HepG2 (cell line): ENCODE results near the gene TPSB2. TPM values are rescaled to one million over a fixed set of nuclear protein-coding genes. Genes with fewer than 3 reads are reported as not detected.

Experiments used
- ATAC-seq: fragments of 200-7000 bp; cut with Tn5 transposase; 3 replicates; pipeline ENCODE4 v1.9.1; 2020; ENCODE audit warnings: mild to moderate bottlenecking, moderate library complexity
- BruUV-seq: library from RNA; stranded (reverse); fragments of 400-500 nt; replicated peaks from 2 replicates; lab custom pipeline; 2021; lab: Mats Ljungman, UMichigan
- CTCF ChIA-PET: fragments of 300-600 bp; formaldehyde crosslinking; extraction: SDS; loops from one replicate; lab custom pipeline; 2021; ENCODE audit warnings: low total read pairs, inconsistent platforms, low intra/inter-chr PET ratio; lab: Yijun Ruan, JAX
- POLR2A ChIA-PET: fragments of 350-600 bp; sonication (Branson Sonifier 250); formaldehyde crosslinking; loops from one replicate; lab custom pipeline; 2020; ENCODE audit warnings: antibody characterized with exemption, inconsistent platforms; lab: Yijun Ruan, JAX
- DNase-seq: peaks from one replicate; pipeline ENCODE4 v3.0.0-alpha.2; 2015; ENCODE audit warnings: low spot score
- FAIRE-seq: peaks from 3 replicates; lab custom pipeline; 2011; peaks lifted over from hg19 to GRCh38; lab: Jason Lieb, UNC
- H2AFZ ChIP-seq: one replicate; pipeline ENCODE4 v1.6.1; 2011; ENCODE audit warnings: low read length, inconsistent platforms
- H3K27ac ChIP-seq: fragments of 300-600 bp; 3 replicates; pipeline ENCODE4 v1.8.0; 2011; ENCODE audit warnings: mixed run types, mild to moderate bottlenecking, mixed read lengths, low read length, inconsistent platforms; ENCODE audit not compliant: insufficient read depth; ENCODE audit errors: extremely low read length
- H3K27me3 ChIP-seq, 2 experiments: fragments of 200-600 bp in 1 of 2; 2 replicates in 1 of 2; 3 replicates in 1 of 2; pipeline versions ENCODE4 v1.6.0 to v1.8.0; 2011; ENCODE audit warnings: low read length in 2 of 2, mild to moderate bottlenecking in 2 of 2, moderate library complexity in 2 of 2, inconsistent platforms in 1 of 2; ENCODE audit not compliant: insufficient read depth in 2 of 2, control insufficient read depth in 1 of 2
- H3K36me3 ChIP-seq, 2 experiments: fragments of 200-600 bp in 1 of 2; replicated peaks in 1 of 2; 2 replicates in 1 of 2; 3 replicates in 1 of 2; pipeline versions ENCODE4 v1.5.1 to v1.8.0; 2011; ENCODE audit warnings: low read length in 2 of 2, inconsistent platforms in 1 of 2; ENCODE audit not compliant: insufficient read depth in 2 of 2, control insufficient read depth in 1 of 2
- H3K4me1 ChIP-seq: 2 replicates; pipeline ENCODE4 v1.5.1; 2012; ENCODE audit warnings: low read length, inconsistent platforms; ENCODE audit not compliant: insufficient read depth
- H3K4me2 ChIP-seq: 2 replicates; pipeline ENCODE4 v1.6.0; 2011; ENCODE audit warnings: low read depth, low read length, inconsistent platforms
- H3K4me3 ChIP-seq, 3 experiments: fragments of 200-600 bp in 1 of 3; sonication (generic), shearing (Covaris generic) in 1 of 3; replicated peaks in 1 of 3; 2 replicates each; pipeline ENCODE4 v1.5.1; 2011 to 2016; ENCODE audit warnings: low read length in 3 of 3, inconsistent platforms in 2 of 3, low read depth in 2 of 3, mild to moderate bottlenecking in 2 of 3, control low read depth in 1 of 3, mixed read lengths in 1 of 3; ENCODE audit not compliant: insufficient read depth in 1 of 3
- H3K79me2 ChIP-seq: one replicate; pipeline ENCODE4 v1.6.1; 2011; ENCODE audit warnings: low read length, inconsistent platforms; ENCODE audit not compliant: insufficient read depth
- H3K9ac ChIP-seq: 2 replicates; pipeline ENCODE4 v1.6.0; 2011; ENCODE audit warnings: mild to moderate bottlenecking, low read depth, low read length, inconsistent platforms; ENCODE audit not compliant: insufficient read depth
- H3K9me3 ChIP-seq: 2 replicates; pipeline ENCODE4 v1.5.1; 2012; ENCODE audit warnings: mild to moderate bottlenecking, low read length
- H4K20me1 ChIP-seq: 2 replicates; pipeline ENCODE4 v1.6.0; 2011; ENCODE audit warnings: inconsistent platforms, mild to moderate bottlenecking, low read length, moderate library complexity; ENCODE audit not compliant: insufficient read depth
- ATAD3A ChIP-seq: sonication (generic); formaldehyde crosslinking; IDR thresholded peaks from 2 replicates; pipeline ENCODE4 v1.4.0; 2020; ENCODE audit warnings: missing genetic modification reagents
- CAMTA2 ChIP-seq: sonication (generic); formaldehyde crosslinking; IDR thresholded peaks from 2 replicates; pipeline ENCODE4 v1.4.0; 2020; ENCODE audit warnings: mild to moderate bottlenecking, missing genetic modification reagents, borderline replicate concordance
- CEBPG ChIP-seq: IDR thresholded peaks from 2 replicates; pipeline ENCODE4 v1.6.1; 2016
- NR1H2 ChIP-seq: sonication (generic); formaldehyde crosslinking; IDR thresholded peaks from 2 replicates; pipeline ENCODE4 v1.8.1; 2022; ENCODE audit warnings: low read depth, missing genetic modification reagents, borderline replicate concordance
- NR2F6 ChIP-seq, 2 experiments: IDR thresholded peaks; 2 replicates each; pipeline ENCODE4 v1.6.1; 2016; ENCODE audit warnings: antibody characterized with exemption in 1 of 2, mild to moderate bottlenecking in 1 of 2
- POLR2A ChIP-seq, 2 experiments: IDR thresholded peaks; 2 replicates each; pipeline ENCODE4 v1.6.1; 2011; ENCODE audit warnings: low read depth in 2 of 2, low read length in 2 of 2, mild to moderate bottlenecking in 1 of 2, moderate library complexity in 1 of 2; ENCODE audit not compliant: insufficient read depth in 1 of 2
- STAG1 ChIP-seq: sonication (generic); formaldehyde crosslinking; IDR thresholded peaks from 2 replicates; pipeline ENCODE4 v1.4.0; 2020; ENCODE audit warnings: missing genetic modification reagents
- ZNF552 ChIP-seq: sonication (generic); formaldehyde crosslinking; IDR thresholded peaks from 2 replicates; pipeline ENCODE4 v1.9.0; 2022; ENCODE audit warnings: missing genetic modification reagents, mild to moderate bottlenecking, borderline replicate concordance
- ZSCAN21 ChIP-seq: sonication (generic); formaldehyde crosslinking; IDR thresholded peaks from 2 replicates; pipeline ENCODE4 v1.8.0; 2022; ENCODE audit warnings: mild to moderate bottlenecking, missing genetic modification reagents, moderate library complexity, borderline replicate concordance
- WGBS: methylation state at CpG from one replicate; pipeline ENCODE4 v1.1.6; 2017; ENCODE audit warnings: low lambda C conversion rate; 5-methylcytosine and 5-hydroxymethylcytosine counted together
- in situ Hi-C: cut with HindIII; loops from 2 replicates; pipeline ENCODE4 v1.10.0; 2017; ENCODE audit warnings: low pct_unique_long_range_greater_than_20kb; ENCODE audit not compliant: extremely low pct_ligation_motif_present
- intact Hi-C: fragments of 100-400 bp; cut with micrococcal nuclease; formaldehyde crosslinking; loops from one replicate; pipeline ENCODE4 v1.10.0; 2022; ENCODE audit not compliant: unreplicated experiment
- polyA plus RNA-seq, 8 experiments: library from polyadenylated mRNA; depleted of rRNA in 3 of 8; stranded (reverse) in 7 of 8; unstranded in 1 of 8; fragments of >200 nt; fragmentation: Illumina TruSeq in 4 of 8; extraction: Trizol in 4 of 8; gene quantifications; 2 replicates each; pipeline versions ENCODE4 v1.2.1 to v1.2.3, GENCODE V29; 2011 to 2016; ENCODE audit warnings: low read depth in 4 of 8, missing spikeins in 1 of 8, mixed read lengths in 1 of 8; ENCODE audit not compliant: insufficient read depth in 1 of 8
- total RNA-seq, 5 experiments: library from RNA; depleted of rRNA; stranded (reverse); fragments of >200 nt; fragmentation: Illumina TruSeq; extraction: Trizol; gene quantifications; 2 replicates each; pipeline ENCODE4 v1.2.3, GENCODE V29; 2016; ENCODE audit warnings: low read depth in 1 of 5
- TF ChIP-seq, protein P1 (sequence below): sonication (generic); formaldehyde crosslinking; IDR thresholded peaks from 2 replicates; pipeline ENCODE4 v1.4.0; 2020; ENCODE audit warnings: missing genetic modification reagents, borderline replicate concordance
- TF ChIP-seq, protein P2 (sequence below): sonication (generic); formaldehyde crosslinking; IDR thresholded peaks from 2 replicates; pipeline ENCODE4 v1.4.0; 2020; ENCODE audit warnings: missing genetic modification reagents

The TPSB2 gene
- total and polyA plus RNA-seq, 2 of the 13 experiments (the other 11 are each of a cell fraction or from before 2014, with no cell fraction given) = not detected

DNA sequence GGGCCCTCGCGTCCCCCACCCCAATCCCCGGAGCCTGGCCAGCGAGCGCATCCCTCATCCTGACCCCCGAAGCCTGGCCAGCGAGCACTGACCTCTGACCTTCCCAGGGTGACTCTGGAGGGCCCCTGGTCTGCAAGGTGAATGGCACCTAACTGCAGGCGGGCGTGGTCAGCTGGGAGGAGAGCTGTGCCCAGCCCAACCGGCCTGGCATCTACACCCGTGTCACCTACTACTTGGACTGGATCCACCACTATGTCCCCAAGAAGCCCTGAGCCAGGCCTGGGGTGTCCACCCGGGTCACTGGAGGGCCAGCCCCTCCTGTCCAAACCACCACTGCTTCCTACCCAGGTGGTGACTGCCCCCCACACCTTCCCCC lies 28.2 kb upstream of the TPSB2 start:
- intact Hi-C loops (no loop called here), in situ Hi-C loops (no loop called here)
- no peak for TF ChIP-seq NR2F6 (IDR thresholded peaks at IDR 0.05)
- no peak for TF ChIP-seq NR2F6 (CRISPR knock-in tag; IDR thresholded peaks at IDR 0.05)
- no peak for TF ChIP-seq ZSCAN21 (CRISPR knock-in tag)
- TF ChIP-seq NR1H2 (CRISPR knock-in tag) = no peak
- TF ChIP-seq, protein P1, sequence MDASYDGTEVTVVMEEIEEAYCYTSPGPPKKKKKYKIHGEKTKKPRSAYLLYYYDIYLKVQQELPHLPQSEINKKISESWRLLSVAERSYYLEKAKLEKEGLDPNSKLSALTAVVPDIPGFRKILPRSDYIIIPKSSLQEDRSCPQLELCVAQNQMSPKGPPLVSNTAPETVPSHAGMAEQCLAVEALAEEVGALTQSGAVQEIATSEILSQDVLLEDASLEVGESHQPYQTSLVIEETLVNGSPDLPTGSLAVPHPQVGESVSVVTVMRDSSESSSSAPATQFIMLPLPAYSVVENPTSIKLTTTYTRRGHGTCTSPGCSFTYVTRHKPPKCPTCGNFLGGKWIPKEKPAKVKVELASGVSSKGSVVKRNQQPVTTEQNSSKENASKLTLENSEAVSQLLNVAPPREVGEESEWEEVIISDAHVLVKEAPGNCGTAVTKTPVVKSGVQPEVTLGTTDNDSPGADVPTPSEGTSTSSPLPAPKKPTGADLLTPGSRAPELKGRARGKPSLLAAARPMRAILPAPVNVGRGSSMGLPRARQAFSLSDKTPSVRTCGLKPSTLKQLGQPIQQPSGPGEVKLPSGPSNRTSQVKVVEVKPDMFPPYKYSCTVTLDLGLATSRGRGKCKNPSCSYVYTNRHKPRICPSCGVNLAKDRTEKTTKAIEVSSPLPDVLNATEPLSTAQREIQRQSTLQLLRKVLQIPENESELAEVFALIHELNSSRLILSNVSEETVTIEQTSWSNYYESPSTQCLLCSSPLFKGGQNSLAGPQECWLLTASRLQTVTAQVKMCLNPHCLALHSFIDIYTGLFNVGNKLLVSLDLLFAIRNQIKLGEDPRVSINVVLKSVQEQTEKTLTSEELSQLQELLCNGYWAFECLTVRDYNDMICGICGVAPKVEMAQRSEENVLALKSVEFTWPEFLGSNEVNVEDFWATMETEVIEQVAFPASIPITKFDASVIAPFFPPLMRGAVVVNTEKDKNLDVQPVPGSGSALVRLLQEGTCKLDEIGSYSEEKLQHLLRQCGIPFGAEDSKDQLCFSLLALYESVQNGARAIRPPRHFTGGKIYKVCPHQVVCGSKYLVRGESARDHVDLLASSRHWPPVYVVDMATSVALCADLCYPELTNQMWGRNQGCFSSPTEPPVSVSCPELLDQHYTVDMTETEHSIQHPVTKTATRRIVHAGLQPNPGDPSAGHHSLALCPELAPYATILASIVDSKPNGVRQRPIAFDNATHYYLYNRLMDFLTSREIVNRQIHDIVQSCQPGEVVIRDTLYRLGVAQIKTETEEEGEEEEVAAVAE = no peak
- TF ChIP-seq CEBPG (CRISPR knock-in tag) = no peak
- no peak for TF ChIP-seq ATAD3A (CRISPR knock-in tag)
- TF ChIP-seq CAMTA2 (CRISPR knock-in tag) = no peak
- TF ChIP-seq STAG1 (CRISPR knock-in tag) = no peak
- no peak for TF ChIP-seq ZNF552 (CRISPR knock-in tag)
- TF ChIP-seq, protein P2, sequence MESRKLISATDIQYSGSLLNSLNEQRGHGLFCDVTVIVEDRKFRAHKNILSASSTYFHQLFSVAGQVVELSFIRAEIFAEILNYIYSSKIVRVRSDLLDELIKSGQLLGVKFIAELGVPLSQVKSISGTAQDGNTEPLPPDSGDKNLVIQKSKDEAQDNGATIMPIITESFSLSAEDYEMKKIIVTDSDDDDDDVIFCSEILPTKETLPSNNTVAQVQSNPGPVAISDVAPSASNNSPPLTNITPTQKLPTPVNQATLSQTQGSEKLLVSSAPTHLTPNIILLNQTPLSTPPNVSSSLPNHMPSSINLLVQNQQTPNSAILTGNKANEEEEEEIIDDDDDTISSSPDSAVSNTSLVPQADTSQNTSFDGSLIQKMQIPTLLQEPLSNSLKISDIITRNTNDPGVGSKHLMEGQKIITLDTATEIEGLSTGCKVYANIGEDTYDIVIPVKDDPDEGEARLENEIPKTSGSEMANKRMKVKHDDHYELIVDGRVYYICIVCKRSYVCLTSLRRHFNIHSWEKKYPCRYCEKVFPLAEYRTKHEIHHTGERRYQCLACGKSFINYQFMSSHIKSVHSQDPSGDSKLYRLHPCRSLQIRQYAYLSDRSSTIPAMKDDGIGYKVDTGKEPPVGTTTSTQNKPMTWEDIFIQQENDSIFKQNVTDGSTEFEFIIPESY (CRISPR knock-in tag) = no peak
- TF ChIP-seq POLR2A (IDR thresholded peaks at IDR 0.05; ENCODE audit: insufficient read depth in 1 of 2, low read depth in 2 of 2, low read length in 2 of 2) = no peak
- H3K79me2 ChIP-seq = no peaks in the 10 kb centered on the region
- no peak for FAIRE-seq
- 22% methylated on average over 3 of the region's 12 CpGs for WGBS
- BruUV-seq = no TSS peak
- no peak overlapping the region for H3K4me3 ChIP-seq
- no peak overlapping the region for H2AFZ ChIP-seq
- ChIA-PET POLR2A (no interaction called here), CTCF (no interaction called here)
- peaks cover 21 to 62% of the 10 kb centered on the region in 2 experiments; a peak in 4 of 5 replicates for H3K27me3 ChIP-seq
- H3K9ac ChIP-seq = no peak overlapping the region
- no peak overlapping the region for H3K4me2 ChIP-seq
- H3K36me3 ChIP-seq = no peaks in the 10 kb centered on the region
- no peaks in the 10 kb centered on the region for H4K20me1 ChIP-seq
- no peak overlapping the region for H3K27ac ChIP-seq
- H3K9me3 ChIP-seq = no peaks in the 10 kb centered on the region
- no peak for ATAC-seq
- no peak for DNase-seq
- H3K4me1 ChIP-seq = no peaks in the 10 kb centered on the region
